ENCODE results near the gene MRAS. TPM values are rescaled to one million over a fixed set of nuclear protein-coding genes. Genes with fewer than 3 reads are reported as not detected.

MRAS gene
- polyA plus RNA-seq, 1 donor (not counting 4 experiments of a cell fraction or from before 2014, with no cell fraction given) = 7.7 TPM

DNA sequence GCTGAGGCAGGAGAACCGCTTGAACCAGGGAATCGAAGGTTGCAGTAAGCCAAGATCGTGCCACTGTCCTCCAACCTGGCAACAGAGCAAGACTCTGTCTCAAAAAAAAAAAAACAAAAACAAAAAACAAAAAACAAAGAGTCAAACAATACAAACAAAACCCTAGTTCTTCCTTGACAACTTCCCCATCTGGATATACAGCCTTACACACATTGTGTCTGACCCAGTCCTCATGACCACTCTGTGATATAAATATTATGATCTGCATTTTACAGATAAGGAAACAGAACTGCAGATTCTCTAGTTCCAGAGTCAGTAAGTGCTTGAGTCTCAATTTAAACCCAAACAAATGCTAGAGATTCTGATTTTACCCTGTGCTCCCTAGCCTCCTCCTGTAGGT lies 81.3 kb downstream of the MRAS start:
- Histone ChIP-seq H3K36me3 (ENCODE audit: control insufficient read depth in 2 of 2, extremely low read depth in 1 of 2, insufficient read depth in 2 of 2, low read length in 2 of 2) (no peaks in the 10 kb centered on the region), H3K9ac (ENCODE audit: control insufficient read depth, extremely low read depth, insufficient read depth, low read length) (no peak overlapping the region), H3K27me3 (ENCODE audit: control insufficient read depth, extremely low read depth, insufficient read depth, low read length) (peaks cover 8% of the 10 kb centered on the region), H3K9me1 (ENCODE audit: control insufficient read depth, extremely low read depth, insufficient read depth, low read length) (no peaks in the 10 kb centered on the region), H3K9me3 (ENCODE audit: control insufficient read depth, low read depth, low read length) (no peaks in the 10 kb centered on the region), H3K4me2 (ENCODE audit: control insufficient read depth, extremely low read depth, insufficient read depth, low read depth, low read length) (no peak overlapping the region), H3K4me3 (ENCODE audit: control insufficient read depth in 2 of 3, extremely low read depth in 1 of 3, insufficient read depth in 2 of 3, low read depth in 1 of 3, low read length in 3 of 3) (no peak overlapping the region), H3K79me2 (ENCODE audit: control insufficient read depth, insufficient read depth, low read length) (no peaks in the 10 kb centered on the region), H3K4me1 (ENCODE audit: control insufficient read depth, extremely low read depth, insufficient read depth, low read length) (peaks cover 1% of the 10 kb centered on the region), H3K27ac (ENCODE audit: control insufficient read depth, insufficient read depth, low read length) (no peak overlapping the region), H2AFZ (ENCODE audit: control insufficient read depth, low read length) (no peak overlapping the region), H4K20me1 (ENCODE audit: control insufficient read depth, extremely low read depth, insufficient read depth, low read length) (no peaks in the 10 kb centered on the region)
- dilution Hi-C loops (cut with MboI; ENCODE audit: extremely low pct_ligation_motif_present, low sequenced_read_pairs) = no loop called here
- no peak for FAIRE-seq
- TF ChIP-seq, protein P1, sequence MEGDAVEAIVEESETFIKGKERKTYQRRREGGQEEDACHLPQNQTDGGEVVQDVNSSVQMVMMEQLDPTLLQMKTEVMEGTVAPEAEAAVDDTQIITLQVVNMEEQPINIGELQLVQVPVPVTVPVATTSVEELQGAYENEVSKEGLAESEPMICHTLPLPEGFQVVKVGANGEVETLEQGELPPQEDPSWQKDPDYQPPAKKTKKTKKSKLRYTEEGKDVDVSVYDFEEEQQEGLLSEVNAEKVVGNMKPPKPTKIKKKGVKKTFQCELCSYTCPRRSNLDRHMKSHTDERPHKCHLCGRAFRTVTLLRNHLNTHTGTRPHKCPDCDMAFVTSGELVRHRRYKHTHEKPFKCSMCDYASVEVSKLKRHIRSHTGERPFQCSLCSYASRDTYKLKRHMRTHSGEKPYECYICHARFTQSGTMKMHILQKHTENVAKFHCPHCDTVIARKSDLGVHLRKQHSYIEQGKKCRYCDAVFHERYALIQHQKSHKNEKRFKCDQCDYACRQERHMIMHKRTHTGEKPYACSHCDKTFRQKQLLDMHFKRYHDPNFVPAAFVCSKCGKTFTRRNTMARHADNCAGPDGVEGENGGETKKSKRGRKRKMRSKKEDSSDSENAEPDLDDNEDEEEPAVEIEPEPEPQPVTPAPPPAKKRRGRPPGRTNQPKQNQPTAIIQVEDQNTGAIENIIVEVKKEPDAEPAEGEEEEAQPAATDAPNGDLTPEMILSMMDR (optimal IDR thresholded peaks at IDR 0.05 in 1 of 3, IDR thresholded peaks at IDR 0.05 in 1 of 3, conservative IDR thresholded peaks at IDR 0.05 in 1 of 3; ENCODE audit: extremely low read depth in 1 of 3, insufficient read depth in 2 of 3, low read length in 3 of 3) = no peak
- no peak for TF ChIP-seq EZH2 (IDR thresholded peaks at IDR 0.05; ENCODE audit: low read length)
- no peak for DNase-seq (ENCODE audit: low read depth, low spot score)

DNA sequence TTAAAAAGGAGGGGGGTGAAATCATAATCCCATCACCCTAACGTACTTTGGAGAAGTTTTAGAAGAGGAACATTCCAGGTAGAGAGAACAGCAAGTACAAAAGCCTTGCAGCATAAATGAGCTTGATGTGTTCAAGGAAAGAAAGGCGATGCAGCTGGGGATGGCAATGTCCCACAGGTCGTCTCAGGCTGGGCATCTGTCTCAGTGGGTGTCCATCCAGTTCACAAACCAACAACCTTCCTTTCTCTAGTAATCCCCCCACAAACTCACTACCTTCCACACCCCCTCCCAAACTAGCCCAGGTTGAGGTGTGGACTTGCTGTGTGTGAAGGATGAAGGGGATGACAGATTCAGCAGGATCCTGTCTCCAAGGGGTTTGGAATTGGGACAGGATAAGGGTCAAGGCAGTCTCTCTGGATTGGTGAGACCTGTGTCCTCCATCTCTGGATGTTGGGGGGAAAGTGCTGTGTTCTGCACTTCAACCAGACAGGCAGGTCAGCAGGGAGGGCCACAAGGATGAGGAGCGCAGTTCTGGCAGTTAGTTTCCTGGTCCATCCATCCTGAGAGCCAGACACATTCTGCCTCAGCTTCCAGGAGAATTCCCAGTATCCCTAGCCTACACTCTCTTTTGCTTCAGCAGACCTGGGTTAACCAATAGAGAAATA lies 84.3 kb downstream of the MRAS start:
- H3K4me2 ChIP-seq (ENCODE audit: control insufficient read depth, extremely low read depth, insufficient read depth, low read depth, low read length) = no peak overlapping the region
- no peaks in the 10 kb centered on the region for H3K9me1 ChIP-seq (ENCODE audit: control insufficient read depth, extremely low read depth, insufficient read depth, low read length)
- FAIRE-seq (no peak), DNase-seq (ENCODE audit: low read depth, low spot score) (no peak)
- H3K27me3 ChIP-seq (ENCODE audit: control insufficient read depth, extremely low read depth, insufficient read depth, low read length) = peaks cover 24% of the 10 kb centered on the region
- no peak overlapping the region for H3K9ac ChIP-seq (ENCODE audit: control insufficient read depth, extremely low read depth, insufficient read depth, low read length)
- peaks cover 6% of the 10 kb centered on the region for H3K4me1 ChIP-seq (ENCODE audit: control insufficient read depth, extremely low read depth, insufficient read depth, low read length)
- dilution Hi-C loops (cut with MboI; ENCODE audit: extremely low pct_ligation_motif_present, low sequenced_read_pairs) = no loop called here
- no peak overlapping the region for H3K4me3 ChIP-seq (ENCODE audit: control insufficient read depth in 2 of 3, extremely low read depth in 1 of 3, insufficient read depth in 2 of 3, low read depth in 1 of 3, low read length in 3 of 3)
- no peaks in the 10 kb centered on the region for H3K36me3 ChIP-seq (ENCODE audit: control insufficient read depth in 2 of 2, extremely low read depth in 1 of 2, insufficient read depth in 2 of 2, low read length in 2 of 2)
- no peak overlapping the region for H3K27ac ChIP-seq (ENCODE audit: control insufficient read depth, insufficient read depth, low read length)
- no peaks in the 10 kb centered on the region for H3K79me2 ChIP-seq (ENCODE audit: control insufficient read depth, insufficient read depth, low read length)
- TF ChIP-seq, protein P1 (optimal IDR thresholded peaks at IDR 0.05 in 1 of 3, IDR thresholded peaks at IDR 0.05 in 1 of 3, conservative IDR thresholded peaks at IDR 0.05 in 1 of 3; ENCODE audit: extremely low read depth in 1 of 3, insufficient read depth in 2 of 3, low read length in 3 of 3) = no peak
- TF ChIP-seq EZH2 (IDR thresholded peaks at IDR 0.05; ENCODE audit: low read length) = no peak
- no peak overlapping the region for H2AFZ ChIP-seq (ENCODE audit: control insufficient read depth, low read length)
- H3K9me3 ChIP-seq (ENCODE audit: control insufficient read depth, low read depth, low read length) = no peaks in the 10 kb centered on the region
- no peaks in the 10 kb centered on the region for H4K20me1 ChIP-seq (ENCODE audit: control insufficient read depth, extremely low read depth, insufficient read depth, low read length)
